Measurements from ENCODE around the gene PRELID3B. TPM values are rescaled to one million over a fixed set of nuclear protein-coding genes. Genes with fewer than 3 reads are reported as not detected.

The PRELID3B gene
- total RNA-seq, 1 experiment from 2014 or later: 52.6 TPM

DNA sequence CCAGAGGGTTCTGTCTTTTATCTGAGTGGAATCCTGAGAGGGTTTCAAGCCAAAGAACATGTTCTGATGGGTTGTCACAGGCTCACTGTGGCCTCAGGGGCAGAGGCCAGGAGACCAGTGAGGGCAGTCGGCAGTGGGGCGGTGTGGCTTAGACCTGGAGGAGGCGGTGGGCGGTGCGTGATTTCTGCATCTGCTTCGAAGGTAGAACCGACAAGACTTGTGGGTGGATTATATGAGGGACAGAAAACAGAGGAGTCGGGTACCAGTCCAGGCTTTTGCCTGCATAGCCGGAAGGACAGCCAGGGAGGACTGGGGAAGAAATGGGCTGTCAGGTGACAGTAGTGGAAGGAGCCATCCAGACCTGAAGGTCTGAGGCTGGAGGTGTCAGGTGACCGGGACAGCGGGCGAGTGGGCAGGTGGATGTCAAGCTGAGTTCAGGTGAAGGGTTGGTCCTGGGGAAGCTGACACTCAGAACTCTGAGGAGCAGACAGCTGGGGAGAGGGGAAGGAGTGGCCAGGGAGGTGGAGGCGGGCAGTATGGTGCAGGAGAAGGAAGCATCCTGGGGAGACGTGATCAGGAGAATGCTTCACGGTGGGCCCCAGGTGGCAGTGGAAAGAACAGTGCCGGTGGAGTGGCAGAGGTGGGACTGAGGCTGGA is 38.6 kb downstream of the PRELID3B start:
- no peak overlapping the region for H2BK120ac ChIP-seq (ENCODE audit: low read depth, low read length, poor library complexity, severe bottlenecking)
- H3K23me2 ChIP-seq (ENCODE audit: insufficient read length, low read depth, low read length, poor library complexity, severe bottlenecking): peaks cover 3% of the 10 kb centered on the region
- no CpG with 5 or more reads among the region's 16 CpGs for WGBS (ENCODE audit: extremely low coverage, insufficient read length, low lambda C conversion rate)
- no peak overlapping the region; the same call in 1 of the 2 replicates for H3K14ac ChIP-seq (ENCODE audit: insufficient read depth, low read length)
- no peaks in the 10 kb centered on the region for H3K4me1 ChIP-seq (ENCODE audit: insufficient read depth, low read length)
- no peak overlapping the region for H2AFZ ChIP-seq (ENCODE audit: low read length)
- no peak overlapping the region for H3K4me2 ChIP-seq (ENCODE audit: insufficient read depth, insufficient read length, low read length)
- H3K36me3 Mint-ChIP-seq (ENCODE audit: insufficient read depth in 1 of 3, low read depth in 3 of 3): peaks cover 0 to 21% (median 16%) of the 10 kb centered on the region in 3 experiments; a peak in 4 of 7 replicates
- H2BK15ac ChIP-seq (ENCODE audit: low read depth, low read length): no peak overlapping the region
- no peaks in the 10 kb centered on the region for H3K27me3 ChIP-seq (ENCODE audit: insufficient read depth, low read length)
- peaks cover 13% of the 10 kb centered on the region for H3K27me3 Mint-ChIP-seq (ENCODE audit: low read depth)
- H3K9ac ChIP-seq (ENCODE audit: extremely low read depth, insufficient read length, low read length): no peak overlapping the region
- no peaks in the 10 kb centered on the region for H3K9me3 Mint-ChIP-seq
- no peaks in the 10 kb centered on the region for H3K9me3 ChIP-seq (ENCODE audit: control insufficient read depth, low read depth, low read length)
- no peak overlapping the region for H3K18ac ChIP-seq (ENCODE audit: insufficient read length, low read depth, low read length)
- no peaks in the 10 kb centered on the region for H4K20me1 ChIP-seq (ENCODE audit: control insufficient read depth, insufficient read depth, insufficient read length)
- H3K27ac ChIP-seq (ENCODE audit: insufficient read length, low read depth, low read length): no peak overlapping the region
- H3K56ac ChIP-seq (ENCODE audit: insufficient read length, low read depth, low read length): no peak overlapping the region
- no peak overlapping the region for H4K8ac ChIP-seq (replicated peaks; ENCODE audit: insufficient read length, low read depth, low read length)
- H2BK20ac ChIP-seq (ENCODE audit: low read depth, low read length, poor library complexity, severe bottlenecking): no peak overlapping the region
- TF ChIP-seq, protein P1, sequence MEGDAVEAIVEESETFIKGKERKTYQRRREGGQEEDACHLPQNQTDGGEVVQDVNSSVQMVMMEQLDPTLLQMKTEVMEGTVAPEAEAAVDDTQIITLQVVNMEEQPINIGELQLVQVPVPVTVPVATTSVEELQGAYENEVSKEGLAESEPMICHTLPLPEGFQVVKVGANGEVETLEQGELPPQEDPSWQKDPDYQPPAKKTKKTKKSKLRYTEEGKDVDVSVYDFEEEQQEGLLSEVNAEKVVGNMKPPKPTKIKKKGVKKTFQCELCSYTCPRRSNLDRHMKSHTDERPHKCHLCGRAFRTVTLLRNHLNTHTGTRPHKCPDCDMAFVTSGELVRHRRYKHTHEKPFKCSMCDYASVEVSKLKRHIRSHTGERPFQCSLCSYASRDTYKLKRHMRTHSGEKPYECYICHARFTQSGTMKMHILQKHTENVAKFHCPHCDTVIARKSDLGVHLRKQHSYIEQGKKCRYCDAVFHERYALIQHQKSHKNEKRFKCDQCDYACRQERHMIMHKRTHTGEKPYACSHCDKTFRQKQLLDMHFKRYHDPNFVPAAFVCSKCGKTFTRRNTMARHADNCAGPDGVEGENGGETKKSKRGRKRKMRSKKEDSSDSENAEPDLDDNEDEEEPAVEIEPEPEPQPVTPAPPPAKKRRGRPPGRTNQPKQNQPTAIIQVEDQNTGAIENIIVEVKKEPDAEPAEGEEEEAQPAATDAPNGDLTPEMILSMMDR (conservative IDR thresholded peaks at IDR 0.05): no peak
- H2AK5ac ChIP-seq (ENCODE audit: insufficient read length, low read length): no peak overlapping the region
- H3K23ac ChIP-seq (ENCODE audit: insufficient read length, low read depth, low read length): no peak overlapping the region
- H4K91ac ChIP-seq (ENCODE audit: insufficient read length, low read depth, low read length): no peak overlapping the region
- H2BK12ac ChIP-seq (ENCODE audit: insufficient read length, low read depth, low read length): no peak overlapping the region
- no peak overlapping the region for H3K4ac ChIP-seq (ENCODE audit: low read depth, low read length)
- no peak overlapping the region for H3T11ph ChIP-seq (ENCODE audit: low read length)
- H3K27ac Mint-ChIP-seq: peak overlapping the region in 1 of 3 experiments; percentile 77; a peak in 1 of 7 replicates
- H2BK5ac ChIP-seq (ENCODE audit: insufficient read length, low read length): no peak overlapping the region
- no peak overlapping the region for H4K5ac ChIP-seq (ENCODE audit: insufficient read length, low read depth, low read length)
- H3K4me1 Mint-ChIP-seq: peaks cover 13 to 14% of the 10 kb centered on the region in 2 experiments
- no peak overlapping the region for H3K4me3 Mint-ChIP-seq
- DNase-seq: no peak
- H3K79me1 ChIP-seq (ENCODE audit: insufficient read depth, low read depth, low read length, poor library complexity, severe bottlenecking): no peaks in the 10 kb centered on the region
- no peaks in the 10 kb centered on the region for H3K79me2 ChIP-seq (ENCODE audit: insufficient read depth, low read length)
